Body of pancreas (tissue), 4 donors: ENCODE results near the gene SENP7.

Experiments used
- POLR2A ChIP-seq, 3 donors: fragments of 450-650 bp; IDR thresholded peaks; one replicate each; pipeline ENCODE4 v1.6.1; 2016; ENCODE audit warnings: antibody characterized with exemption in 3 of 3, mild to moderate bottlenecking in 2 of 3
- TF ChIP-seq, protein P1 (sequence below), 7 experiments: fragments of 450-650 bp in 4 of 7; fragments of 200-600 bp in 3 of 7; sonication (generic) in 3 of 7; IDR thresholded peaks; one replicate each; pipeline ENCODE4 v1.5.1; 2016 to 2019; ENCODE audit warnings: antibody characterized with exemption in 7 of 7

DNA sequence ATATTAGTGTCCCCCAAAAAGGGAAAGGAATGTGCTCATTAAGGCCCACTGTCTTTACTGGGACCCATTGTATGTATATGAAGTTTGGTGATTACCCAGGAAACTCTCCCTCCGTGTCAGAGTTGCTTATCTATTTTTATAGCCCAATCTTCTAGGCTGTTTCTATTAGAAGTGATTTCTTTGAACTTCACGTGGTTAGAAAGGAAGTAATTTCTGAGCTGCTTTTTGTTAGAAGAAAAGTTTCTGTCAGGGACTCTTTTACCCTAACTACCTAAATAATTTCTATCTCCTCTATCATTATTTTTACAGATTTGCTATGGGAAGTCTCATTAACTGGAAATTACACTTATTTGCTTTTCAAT is 17.7 kb upstream of the SENP7 start:
- TF ChIP-seq POLR2A (IDR thresholded peaks at IDR 0.05), result no peak
- TF ChIP-seq, protein P1, sequence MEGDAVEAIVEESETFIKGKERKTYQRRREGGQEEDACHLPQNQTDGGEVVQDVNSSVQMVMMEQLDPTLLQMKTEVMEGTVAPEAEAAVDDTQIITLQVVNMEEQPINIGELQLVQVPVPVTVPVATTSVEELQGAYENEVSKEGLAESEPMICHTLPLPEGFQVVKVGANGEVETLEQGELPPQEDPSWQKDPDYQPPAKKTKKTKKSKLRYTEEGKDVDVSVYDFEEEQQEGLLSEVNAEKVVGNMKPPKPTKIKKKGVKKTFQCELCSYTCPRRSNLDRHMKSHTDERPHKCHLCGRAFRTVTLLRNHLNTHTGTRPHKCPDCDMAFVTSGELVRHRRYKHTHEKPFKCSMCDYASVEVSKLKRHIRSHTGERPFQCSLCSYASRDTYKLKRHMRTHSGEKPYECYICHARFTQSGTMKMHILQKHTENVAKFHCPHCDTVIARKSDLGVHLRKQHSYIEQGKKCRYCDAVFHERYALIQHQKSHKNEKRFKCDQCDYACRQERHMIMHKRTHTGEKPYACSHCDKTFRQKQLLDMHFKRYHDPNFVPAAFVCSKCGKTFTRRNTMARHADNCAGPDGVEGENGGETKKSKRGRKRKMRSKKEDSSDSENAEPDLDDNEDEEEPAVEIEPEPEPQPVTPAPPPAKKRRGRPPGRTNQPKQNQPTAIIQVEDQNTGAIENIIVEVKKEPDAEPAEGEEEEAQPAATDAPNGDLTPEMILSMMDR (IDR thresholded peaks at IDR 0.05), result no peak
